Measurements from ENCODE around the gene MBIP.
"Not testable (repeated sequence)": the region's sequence is repeated elsewhere in the genome, so short reads cannot be mapped to it uniquely, and the experiment has no call there.

MBIP gene, protein sequence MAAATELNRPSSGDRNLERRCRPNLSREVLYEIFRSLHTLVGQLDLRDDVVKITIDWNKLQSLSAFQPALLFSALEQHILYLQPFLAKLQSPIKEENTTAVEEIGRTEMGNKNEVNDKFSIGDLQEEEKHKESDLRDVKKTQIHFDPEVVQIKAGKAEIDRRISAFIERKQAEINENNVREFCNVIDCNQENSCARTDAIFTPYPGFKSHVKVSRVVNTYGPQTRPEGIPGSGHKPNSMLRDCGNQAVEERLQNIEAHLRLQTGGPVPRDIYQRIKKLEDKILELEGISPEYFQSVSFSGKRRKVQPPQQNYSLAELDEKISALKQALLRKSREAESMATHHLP

DNA sequence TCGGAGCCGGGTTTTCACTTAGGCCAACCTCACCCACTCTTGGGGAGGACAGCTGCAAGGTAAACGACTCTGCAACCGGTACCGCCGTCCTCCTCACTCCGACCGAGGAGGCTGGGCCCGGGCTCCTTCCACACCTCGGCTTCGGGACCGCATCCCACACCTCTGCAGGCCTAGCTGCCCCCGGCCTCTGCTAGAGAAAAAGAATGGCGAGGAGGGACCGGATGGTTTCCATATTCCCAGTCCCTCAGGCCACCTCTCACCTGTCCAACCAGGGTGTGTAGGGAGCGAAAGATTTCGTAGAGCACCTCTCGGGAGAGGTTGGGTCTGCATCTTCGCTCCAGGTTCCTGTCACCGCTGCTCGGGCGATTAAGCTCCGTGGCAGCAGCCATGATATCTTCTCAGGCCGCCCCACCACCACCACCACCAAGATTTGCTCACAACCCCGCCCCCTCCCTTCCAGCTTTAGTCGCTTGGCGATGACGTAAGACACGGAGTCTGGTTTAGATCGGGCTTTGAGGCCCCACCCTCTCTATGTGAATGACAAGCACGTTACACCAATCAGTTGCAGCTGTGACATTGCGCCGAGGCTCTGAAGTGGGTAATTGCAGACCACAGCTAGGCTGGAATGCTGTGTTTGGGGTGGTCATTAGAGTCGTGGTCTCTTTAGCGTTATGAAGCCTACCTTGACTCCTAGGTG is at the start of gene MBIP:
MBIP (minus strand) TSS at position 438 of the 697 bp plus-strand sequence; CDS start at position 389, 49 bp downstream.
- DNase-seq: peak; percentile 97

DNA sequence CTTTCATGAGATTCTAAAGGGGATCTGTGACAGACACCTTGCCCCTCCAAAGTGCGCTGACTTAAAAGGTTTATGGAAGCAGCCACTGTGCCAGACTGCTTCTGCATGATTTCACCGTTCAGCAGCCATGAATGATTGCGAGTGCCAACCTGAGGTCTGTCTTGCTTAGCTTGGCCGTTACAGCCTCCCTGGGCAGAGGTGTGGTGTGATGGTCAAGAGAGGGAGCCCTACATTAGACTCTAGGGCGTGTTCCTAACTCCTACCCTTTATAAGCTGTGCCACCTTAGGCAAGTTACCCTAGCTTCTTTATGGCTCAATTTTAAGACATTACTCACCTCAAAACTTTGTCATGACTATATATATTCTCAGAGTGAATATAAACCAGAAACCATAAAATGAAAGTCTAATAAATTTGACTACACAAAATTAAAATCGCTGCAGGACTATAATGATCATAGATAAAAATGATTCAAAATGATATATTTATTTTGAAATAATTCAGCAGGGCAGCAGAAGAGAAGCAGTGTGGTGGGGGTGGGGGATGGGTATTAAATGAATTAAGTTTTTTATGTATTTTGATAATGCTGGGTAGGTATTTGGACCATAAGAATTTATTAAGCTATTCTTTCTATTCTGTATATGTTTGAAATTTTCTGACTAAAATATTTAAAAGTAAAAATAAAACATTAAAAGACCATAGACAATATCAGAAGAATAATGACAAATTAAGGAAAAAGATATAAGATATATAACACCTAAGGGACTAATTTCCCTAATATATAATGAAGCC is 47.7 kb upstream of the MBIP start:
- DNase-seq: no peak

DNA sequence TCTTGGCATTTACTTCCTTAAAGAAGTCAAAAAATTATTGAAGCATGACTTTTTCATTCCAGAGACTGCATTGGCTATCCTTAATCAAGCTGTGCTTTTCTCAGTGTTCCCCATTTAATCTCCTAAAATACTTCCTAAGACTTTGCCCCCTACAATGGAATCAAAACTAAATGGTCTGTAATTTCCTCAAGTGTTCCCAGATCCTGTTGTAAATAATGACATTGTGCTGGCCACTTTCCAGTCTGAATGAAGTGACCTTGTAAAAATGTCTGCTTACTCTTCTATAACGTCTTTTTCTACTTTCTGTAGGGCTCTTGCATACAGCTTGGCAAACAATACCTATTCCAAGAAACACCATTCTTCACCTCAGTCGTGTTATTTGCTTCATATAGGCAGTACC is 45.3 kb upstream of the MBIP start:
- DNase-seq: peak; percentile 3

DNA sequence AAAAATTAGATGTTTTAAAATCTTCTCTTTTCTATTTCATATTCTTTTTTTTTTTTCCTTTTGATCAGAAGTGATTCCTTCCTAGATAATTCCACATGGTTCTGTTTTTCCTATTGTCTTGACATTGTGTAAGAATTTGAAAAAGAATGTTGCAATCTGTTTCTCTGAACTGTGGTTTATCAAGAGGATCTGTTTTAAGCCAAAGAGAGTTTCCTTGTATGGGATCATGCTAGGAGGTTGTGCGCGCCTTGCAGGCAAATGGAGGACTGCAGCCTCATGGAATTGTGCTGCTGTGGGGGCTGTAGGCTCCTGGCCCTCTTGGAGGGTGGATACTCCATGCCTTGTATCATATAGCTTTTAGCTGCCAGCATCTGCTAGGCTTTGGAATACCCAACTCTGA is 43.3 kb upstream of the MBIP start:
- no peak for DNase-seq

DNA sequence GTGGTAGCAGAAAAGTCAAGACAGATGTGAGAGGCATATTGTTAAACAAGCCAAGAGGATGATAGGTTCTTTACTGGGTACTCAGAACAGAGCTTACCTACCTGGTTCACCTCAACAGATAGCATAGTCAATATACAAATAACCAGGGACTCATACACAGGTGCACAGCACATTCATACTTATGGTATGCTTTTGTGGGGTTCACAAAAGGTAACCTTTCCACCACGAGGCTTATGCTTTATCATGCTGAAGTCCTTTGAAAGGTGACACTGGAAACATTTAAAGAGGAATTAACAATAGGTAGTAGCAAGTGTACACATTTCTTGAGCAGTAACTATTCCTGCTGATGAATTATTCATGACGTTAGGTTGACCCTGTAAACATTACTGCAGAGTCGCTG is 42.2 kb upstream of the MBIP start:
- DNase-seq: no peak

DNA sequence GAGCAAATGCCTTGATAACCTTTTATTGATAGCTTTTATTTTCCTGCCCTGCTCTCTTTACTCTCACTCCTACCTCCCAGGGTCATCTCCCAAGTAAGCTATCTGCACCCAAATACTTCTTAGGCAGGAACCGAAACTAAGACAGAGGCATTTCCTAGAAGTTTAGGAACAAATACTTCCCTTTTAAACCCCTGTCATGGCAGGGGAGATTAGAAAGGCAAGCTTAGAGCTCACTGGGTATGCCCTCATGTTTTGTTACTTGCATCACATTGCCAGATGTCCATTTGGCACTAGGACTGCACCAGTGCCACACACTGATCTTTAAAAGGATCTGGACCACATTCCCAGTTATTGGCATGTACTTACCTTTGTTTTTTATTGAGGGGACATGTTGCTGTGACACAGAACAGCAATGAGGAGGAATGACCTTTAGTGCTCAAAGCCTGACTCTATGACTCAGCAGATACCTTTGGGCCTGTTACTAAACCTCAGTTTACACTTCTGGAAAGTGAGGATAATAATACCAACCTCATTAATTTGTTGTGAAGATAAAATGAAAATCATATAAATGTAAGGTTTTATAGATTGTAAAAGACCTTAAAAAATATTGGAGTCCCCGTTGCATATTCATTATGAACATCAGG is 40.9 kb upstream of the MBIP start:
- no peak for DNase-seq

DNA sequence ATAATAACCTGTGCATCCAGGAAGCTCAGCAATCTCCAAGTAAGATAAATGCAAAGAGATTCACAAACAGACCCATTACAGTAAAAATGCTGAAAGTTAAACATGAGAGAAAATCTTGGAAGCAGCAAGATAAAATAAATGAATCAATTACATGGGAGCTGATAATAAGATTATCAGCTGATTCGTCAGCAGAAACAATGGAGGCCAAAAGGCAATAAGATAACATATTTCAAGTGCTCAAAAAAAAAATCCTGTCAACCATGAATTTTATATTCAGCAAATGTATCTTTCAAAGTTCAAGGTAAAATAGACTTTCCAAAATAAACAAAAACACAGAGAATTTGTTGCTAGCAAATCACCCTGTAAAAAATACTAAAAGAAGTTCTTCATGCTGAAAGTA is 36.4 kb upstream of the MBIP start:
- peak; percentile 6 for DNase-seq

DNA sequence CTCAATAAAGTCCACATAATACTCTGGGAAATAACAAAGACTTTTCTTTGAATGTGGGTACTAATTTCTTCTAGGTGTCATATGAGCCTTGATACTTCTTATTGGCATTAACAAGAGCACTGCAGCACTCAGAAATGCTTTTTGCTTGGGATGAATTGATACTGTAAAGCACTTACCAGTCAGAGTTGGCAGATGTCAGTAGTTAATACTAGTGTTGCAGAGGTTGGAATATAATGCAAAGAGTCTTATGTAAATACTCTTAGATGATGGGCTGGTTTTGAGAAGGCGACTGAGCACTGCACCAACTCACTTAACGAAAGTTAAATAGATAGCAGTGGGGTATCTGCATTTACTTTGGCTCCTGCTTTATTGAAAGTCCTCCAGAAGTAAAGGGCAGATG is 25.6 kb upstream of the MBIP start:
- DNase-seq: peak; percentile 73

DNA sequence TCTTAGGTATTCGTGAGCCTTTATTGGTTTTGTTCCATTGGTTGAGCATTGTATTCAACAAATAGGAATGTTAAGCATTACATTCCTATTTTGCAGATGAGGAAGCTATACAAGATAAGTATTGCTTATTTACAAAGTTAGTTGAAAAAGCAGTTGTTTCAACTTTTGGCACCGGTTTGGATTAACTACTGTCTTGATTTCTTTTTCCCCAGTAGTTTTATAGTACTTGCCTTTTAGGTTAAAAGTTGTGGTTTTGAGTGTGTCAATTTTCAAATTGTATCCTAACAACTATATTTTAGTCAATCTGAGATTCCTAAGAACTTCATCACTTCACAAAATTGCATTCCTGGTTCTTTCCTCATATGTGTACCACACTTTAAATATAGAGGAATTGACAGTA is 23.8 kb upstream of the MBIP start:
- DNase-seq: no peak

DNA sequence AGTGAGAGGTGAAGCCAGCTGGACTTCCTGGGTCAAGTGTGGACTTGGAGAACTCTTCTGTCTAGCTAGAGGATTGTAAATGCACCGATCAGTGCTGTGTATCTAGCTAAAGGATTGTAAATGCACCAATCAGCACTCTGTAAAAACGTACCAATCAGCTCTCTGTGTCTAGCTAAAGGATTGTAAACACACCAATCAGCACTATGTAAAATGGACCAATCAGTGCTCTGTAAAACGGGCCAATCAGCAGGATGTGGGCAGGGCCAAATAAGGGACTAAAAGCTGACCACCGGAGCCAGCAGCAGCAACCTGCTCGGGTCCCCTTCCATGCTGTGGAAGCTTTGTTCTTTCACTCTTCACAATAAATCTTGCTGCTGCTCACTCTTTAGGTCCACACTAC is 21.4 kb upstream of the MBIP start:
- DNase-seq: not testable (repeated sequence)

DNA sequence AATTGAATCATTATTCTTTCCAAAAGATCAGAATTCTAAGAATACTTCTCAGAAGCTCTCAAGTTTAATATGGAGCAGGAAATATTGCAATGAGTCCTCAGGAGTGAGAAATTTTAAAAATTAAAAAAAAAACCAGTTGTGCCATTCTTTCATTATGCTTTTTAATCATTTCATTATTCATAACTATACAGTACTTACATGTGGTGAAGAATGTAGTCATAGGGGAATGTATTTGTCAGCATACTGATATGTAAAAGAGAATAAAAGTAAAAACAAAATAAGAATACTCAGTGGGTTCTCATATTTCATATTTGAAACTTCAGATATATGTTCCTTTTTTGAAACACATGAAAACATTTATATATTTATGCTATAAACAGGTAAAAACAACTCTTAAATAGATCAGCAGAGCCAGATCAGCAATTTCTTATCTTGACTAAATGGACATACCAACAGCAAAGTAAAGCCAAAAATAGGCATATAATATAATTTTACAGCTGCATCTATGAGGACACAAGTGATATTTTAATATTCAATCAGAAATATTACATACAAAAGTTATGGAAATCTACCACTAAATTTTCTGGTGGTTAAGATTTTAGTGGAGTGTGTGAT is 19.9 kb upstream of the MBIP start:
- DNase-seq: no peak

DNA sequence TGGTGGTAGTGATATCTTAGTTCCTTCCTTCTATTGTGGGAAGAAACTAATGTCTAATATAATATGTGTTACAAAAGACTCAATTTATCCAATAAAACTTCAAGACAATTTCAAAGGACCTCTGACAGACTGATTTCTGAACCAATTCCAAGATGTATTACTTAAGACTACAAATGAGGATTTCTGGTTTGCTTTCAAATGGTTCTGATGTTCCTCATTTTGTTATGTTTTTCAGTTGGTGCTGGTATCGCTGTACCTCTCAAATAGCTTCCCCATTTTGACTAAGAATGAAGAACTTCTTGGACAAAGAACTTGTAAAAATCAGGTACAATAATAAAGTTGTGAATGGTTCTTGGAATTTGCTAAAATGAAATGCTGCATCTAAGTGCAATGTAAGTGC is 19.4 kb upstream of the MBIP start:
- no peak for DNase-seq

DNA sequence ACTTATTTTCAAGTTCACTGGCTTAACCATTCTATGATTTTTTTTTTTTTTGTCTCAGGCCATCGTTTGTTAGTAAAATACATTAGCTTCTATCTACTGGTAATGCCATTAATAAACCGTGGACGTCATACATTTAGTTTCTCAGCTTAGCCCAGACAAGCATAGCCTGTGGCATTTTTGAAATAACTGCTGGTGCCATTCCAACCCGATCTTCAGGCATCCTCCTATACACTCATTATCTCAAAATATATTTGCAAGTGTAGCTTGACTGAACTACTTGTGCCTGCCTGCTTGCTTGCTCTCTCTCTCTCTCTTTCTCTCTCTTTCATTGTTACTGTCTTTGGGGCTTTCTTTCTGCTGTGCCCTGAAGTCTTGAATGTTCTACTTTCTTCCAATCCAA is 12.7 kb upstream of the MBIP start:
- DNase-seq: no peak

DNA sequence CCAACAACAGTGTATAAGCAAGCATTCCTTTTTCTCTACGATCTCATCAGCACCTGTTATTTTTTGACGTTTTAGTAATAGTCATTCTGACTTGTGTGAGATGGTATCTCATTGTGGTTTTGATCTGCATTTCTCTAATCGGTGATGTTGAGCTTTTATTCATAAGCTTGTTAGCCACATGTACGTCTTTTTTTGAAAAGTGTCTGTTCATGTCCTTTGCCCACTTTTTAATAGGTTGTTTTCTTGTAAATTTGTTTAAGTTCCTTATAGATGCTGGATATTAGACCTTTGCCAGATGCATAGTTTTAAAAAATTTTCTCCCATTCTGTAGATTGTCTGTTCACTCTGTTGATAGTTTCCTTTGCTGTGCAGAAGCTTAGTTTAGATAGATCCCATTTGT is 7.1 kb upstream of the MBIP start:
- DNase-seq: not testable (repeated sequence)

DNA sequence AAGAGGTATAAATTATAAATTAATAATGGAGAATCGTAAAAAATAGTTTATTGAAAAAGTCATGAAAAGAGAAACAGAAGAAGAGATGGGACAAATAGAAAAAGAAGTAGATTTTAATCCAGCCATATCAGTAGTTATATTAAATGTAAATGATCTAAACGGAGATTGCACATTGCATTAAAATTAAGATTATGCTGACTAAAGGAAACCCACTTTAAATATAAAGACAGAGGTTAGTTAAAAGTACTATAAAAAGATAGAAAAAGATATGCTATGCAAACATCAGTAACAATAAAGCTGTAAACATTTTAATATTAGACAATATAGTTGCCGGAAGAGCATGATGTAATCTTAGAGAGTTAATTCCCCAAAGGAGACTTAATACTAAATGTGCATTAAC is 5.4 kb upstream of the MBIP start:
- DNase-seq: no peak

DNA sequence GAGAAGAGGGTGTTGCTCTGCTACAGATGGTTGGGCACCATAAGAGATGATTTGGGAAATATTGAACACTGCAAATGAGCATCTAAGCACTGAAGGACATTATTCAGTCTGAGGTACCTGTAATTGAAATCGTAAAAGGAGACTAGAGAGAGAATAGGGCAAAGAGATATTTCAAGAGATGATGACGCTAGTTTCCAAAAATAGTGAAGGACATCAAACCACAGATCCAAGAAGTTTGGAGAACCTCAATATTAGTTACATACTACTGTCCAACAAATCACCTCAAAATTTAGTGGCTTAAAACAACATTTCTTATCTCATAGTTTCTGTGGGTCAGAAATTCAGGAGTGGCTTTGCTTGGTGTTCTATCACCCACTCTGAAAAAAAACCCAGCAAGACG is 4.5 kb upstream of the MBIP start:
- no peak for DNase-seq

DNA sequence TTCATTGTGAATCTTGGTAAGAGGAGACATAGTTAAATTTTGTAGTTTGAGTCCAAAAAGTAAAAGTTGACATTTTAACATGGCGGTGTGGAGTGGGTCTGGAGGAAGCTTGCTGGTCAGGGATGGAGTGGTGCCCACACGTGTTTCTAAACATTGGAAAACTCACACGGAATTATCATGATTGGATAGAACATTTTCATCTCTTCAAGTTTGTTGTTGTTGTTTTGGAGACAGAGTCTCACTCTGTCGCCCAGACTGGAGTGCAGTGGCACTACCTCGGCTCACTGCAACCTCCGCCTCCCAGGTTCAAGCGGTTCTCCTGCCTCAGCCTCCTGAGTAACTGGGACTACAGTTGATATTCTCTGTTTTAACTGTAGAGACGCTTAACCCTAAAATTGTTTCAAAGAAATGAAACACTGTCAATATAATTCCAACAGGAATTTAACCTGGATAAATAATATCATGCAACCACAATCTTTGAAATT is 502 bp upstream of the MBIP start:
- DNase-seq: no peak

DNA sequence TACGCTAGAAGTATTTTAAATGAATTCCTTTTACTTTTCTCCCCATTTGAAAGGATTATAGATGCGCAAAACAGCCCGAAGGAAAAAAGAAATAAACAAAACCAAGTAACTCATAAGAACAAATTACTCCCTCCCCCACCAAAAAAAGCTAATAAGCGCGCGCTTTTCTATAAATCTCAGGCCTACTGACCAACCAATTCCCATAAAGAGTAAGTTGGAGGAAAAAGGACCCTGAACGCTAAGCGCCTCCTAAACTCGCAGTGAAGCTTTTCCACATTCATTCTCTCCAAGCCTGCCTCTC is 588 bp downstream of the MBIP start:
- DNase-seq: no peak

DNA sequence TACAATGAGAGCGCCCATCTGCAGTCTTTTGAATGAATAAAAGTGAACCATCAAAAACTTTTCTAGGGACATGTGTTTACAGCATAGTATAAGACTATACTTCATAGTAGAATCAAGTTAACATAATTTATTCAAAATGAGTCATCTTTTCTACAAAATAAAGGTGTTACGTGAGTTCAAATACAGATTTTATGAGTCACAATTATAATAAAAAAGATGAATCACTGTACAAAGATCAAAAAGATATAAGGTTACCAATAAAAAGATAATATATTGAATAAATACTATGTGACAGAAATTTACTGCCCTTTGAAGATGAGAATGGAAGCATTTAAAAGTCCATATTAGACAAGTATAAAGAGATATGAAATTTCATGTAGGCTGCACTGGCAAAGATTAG is 2.8 kb downstream of the MBIP start:
- DNase-seq: peak; percentile 65

DNA sequence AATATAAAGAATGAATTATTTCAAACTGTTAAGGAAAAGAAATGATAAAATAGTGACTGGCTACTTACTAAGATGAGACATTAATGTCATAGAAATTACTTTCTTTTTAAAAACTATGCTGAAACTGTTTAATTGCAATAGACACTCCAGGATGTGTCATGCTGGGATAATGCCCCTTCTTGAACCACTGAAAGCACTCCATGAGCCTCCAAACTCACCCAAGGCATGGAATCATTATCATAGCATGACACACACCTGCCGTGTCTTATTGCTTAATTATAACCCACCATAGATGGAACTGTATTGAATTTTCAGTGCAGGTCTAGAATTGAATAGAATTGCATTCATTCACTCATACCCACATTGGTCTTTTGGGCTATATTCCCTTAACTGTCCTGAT is 4.3 kb downstream of the MBIP start:
- DNase-seq: peak; percentile 25

DNA sequence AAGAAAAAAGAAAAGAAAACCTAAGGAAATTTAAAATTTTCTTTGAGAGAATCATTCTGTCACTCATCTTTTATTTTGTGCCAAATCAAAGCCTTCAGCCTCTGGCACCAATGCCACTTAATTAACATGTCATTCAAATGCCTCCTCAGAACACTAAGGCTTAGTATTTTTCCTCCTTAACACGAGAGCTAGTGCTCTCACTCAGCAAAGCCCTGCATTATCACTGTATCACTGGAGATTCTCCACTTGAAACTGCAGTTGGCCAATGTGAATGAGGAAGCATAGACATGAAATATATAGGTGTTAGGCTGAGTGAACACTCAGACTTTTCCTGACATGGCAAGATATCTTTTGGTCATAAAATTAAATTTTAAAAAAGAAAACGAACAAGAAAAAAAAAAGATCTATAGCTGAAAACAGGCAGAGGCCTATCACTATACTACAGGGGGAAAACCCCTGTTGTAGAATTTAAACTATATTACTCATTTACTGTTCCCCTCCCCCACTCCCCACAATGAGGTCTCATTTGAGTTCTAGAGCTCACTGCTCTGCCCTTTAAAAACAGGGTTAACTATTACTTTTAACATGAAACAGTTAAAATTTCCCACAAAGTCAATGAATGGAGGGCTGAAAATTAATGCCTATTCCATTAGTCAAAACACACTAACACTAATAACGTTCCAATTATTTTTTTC is 5.1 kb downstream of the MBIP start:
- peak; percentile 34 for DNase-seq

DNA sequence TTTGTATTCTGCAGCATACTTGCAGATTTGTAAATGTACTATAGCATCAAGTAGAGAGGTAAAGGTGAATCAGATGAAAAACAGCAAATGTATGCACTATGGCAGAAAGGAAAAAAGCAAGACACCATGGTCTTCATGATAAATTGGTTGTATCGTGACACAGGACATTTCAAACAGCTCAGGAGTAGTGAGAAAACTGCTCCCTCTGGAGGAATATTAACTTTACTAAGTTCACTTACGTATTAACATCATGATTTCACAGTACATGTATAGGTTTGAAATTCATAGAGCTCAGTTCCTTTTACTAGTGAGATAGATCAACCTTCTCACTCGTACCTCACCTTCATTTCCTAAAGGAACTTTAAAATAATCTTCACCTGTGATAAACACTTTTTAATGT is 6.5 kb downstream of the MBIP start:
- peak; percentile 18 for DNase-seq

Measured in DMS53 (cell line).